Measurements from ENCODE around the gene TROAP. TPM values are rescaled to one million over a fixed set of nuclear protein-coding genes. Genes with fewer than 3 reads are reported as not detected.

Gene TROAP
- total RNA-seq, 4 donors from 2014 or later, result 0.30 to 6.5 (median 3.1) TPM; not detected in 1

Other genes starting within 250 kb of the TROAP start
- 10 to 100 TPM; 55.5 to 94.7 (median 60.1) TPM for gene DHH, start 228.5 kb upstream of the TROAP start, total RNA-seq
- gene LMBR1L, start 212.4 kb upstream of the TROAP start, total RNA-seq, result 10 to 100 TPM; 50.3 to 97.5 (median 73.0) TPM
- gene TUBA1B, start 191.9 kb upstream of the TROAP start, total RNA-seq, result 100 to 1,000 TPM; 516 to 967 (median 709) TPM
- gene TUBA1A, start 134.2 kb upstream of the TROAP start, total RNA-seq, result 100 to 1,000 TPM; 264 to 402 (median 307) TPM
- 100 to 1,000 TPM in 1 of 4 donors, 10 to 100 TPM in 3; 45.5 to 142 (median 55.1) TPM for gene TUBA1C, start 58.2 kb upstream of the TROAP start, total RNA-seq
- under 1 TPM in 3 of 4 donors, not detected in 1; 0.20 to 0.84 (median 0.22) TPM for gene PRPH, start 28.1 kb upstream of the TROAP start, total RNA-seq
- gene C1QL4, start 13.9 kb downstream of the TROAP start, total RNA-seq, result not detected
- not detected for gene DNAJC22, start 23.6 kb downstream of the TROAP start, total RNA-seq
- gene SPATS2, start 44.2 kb downstream of the TROAP start, total RNA-seq, result 10 to 100 TPM in 2 of 4 donors, 1 to 10 TPM in 2; 5.9 to 14.7 (median 9.8) TPM
- under 1 TPM in 2 of 4 donors, not detected in 2; 0.21 to 0.30 TPM for gene KCNH3, start 215.8 kb downstream of the TROAP start, total RNA-seq
- gene MCRS1, start 244.9 kb downstream of the TROAP start, total RNA-seq, result 10 to 100 TPM; 42.0 to 67.2 (median 64.5) TPM

All from tibial nerve (tissue), 4 donors.